HL-60/S4 (cell line): Measurements from ENCODE around the gene SPEF1.
"Not testable (repeated sequence)": the region's sequence is repeated elsewhere in the genome, so short reads cannot be mapped to it uniquely, and the experiment has no call there.

ENCODE experiments used
- in situ Hi-C: fragments of 300-500 bp; cut with MboI; formaldehyde crosslinking; loops from 2 replicates; pipeline ENCODE4 v1.14.3; 2022; ENCODE audit warnings: low sequenced_read_pairs

Gene SPEF1

GRCh38 chr20:3781153-3781910 lies at the start of gene SPEF1:
Gene SPEF1, minus strand, starts transcription at chr20:3781448. Its CDS starts 161 bp downstream, at chr20:3781287.
- in situ Hi-C loops, result loop anchor here (10.0 to 25.0 kb wide), 2 partner anchors 73 to 306 kb away; no protein-coding TSS in a partner anchor

GRCh38 chr20:3829891-3830290 lies 48.6 kb upstream of the SPEF1 start:
- in situ Hi-C loops, result not testable (repeated sequence)

GRCh38 chr20:3828798-3829197 lies 47.5 kb upstream of the SPEF1 start:
- in situ Hi-C loops, result no loop called here

- in situ Hi-C loops, result no loop called here
Observed at GRCh38 chr20:3826420-3826819, 45.2 kb upstream of the SPEF1 start.

- in situ Hi-C loops, result no loop called here
Observed at GRCh38 chr20:3825526-3825925, 44.3 kb upstream of the SPEF1 start.

- in situ Hi-C loops, result no loop called here
Observed at GRCh38 chr20:3823881-3824280, 42.6 kb upstream of the SPEF1 start.

GRCh38 chr20:3821996-3822395 lies 40.7 kb upstream of the SPEF1 start:
- in situ Hi-C loops, result no loop called here

- in situ Hi-C loops, result no loop called here
Observed at GRCh38 chr20:3820901-3821727, 39.9 kb upstream of the SPEF1 start.

- in situ Hi-C loops, result no loop called here
Observed at GRCh38 chr20:3820048-3820900, 39.0 kb upstream of the SPEF1 start, which contains the start of gene AP5S1. Gene AP5S1, plus strand, starts transcription at chr20:3820547. Its CDS starts 1,571 bp downstream, at chr20:3822118.

- in situ Hi-C loops, result no loop called here
Observed at GRCh38 chr20:3819411-3820047, 38.3 kb upstream of the SPEF1 start.

- in situ Hi-C loops, result no loop called here
Observed at GRCh38 chr20:3818155-3819151, 37.2 kb upstream of the SPEF1 start.

GRCh38 chr20:3815703-3816315 lies 34.6 kb upstream of the SPEF1 start:
- in situ Hi-C loops, result no loop called here

- in situ Hi-C loops, result no loop called here
Observed at GRCh38 chr20:3814928-3815495, 33.8 kb upstream of the SPEF1 start.

- in situ Hi-C loops, result no loop called here
Observed at GRCh38 chr20:3813848-3814581, 32.8 kb upstream of the SPEF1 start.

GRCh38 chr20:3812975-3813847 lies 32.0 kb upstream of the SPEF1 start:
- in situ Hi-C loops, result no loop called here

GRCh38 chr20:3812259-3812681 lies 31.0 kb upstream of the SPEF1 start:
- in situ Hi-C loops, result no loop called here
